ENCODE data around the gene CD72. TPM values are rescaled to one million over a fixed set of nuclear protein-coding genes. Genes with fewer than 3 reads are reported as not detected.
"Not testable (repeated sequence)": the region's sequence is repeated elsewhere in the genome, so short reads cannot be mapped to it uniquely, and the experiment has no call there.

Gene CD72
- total RNA-seq, 2 experiments from 2014 or later, result 13.1 to 15.5 TPM

GRCh38 chr9:35612843-35613242, 5.4 kb downstream of the CD72 start:
- ChIA-PET CTCF (interaction anchor here (1.1 to 7.0 kb wide), 7 partner anchors 9 to 83 kb away, joined by 3 to 95 read pairs (median 23); partner anchors contain the start of genes CCDC107, RMRP and SIT1), POLR2A (interaction anchor here (1.0 to 1.3 kb wide), 2 partner anchors 44 to 51 kb away, joined by 4 read pairs; no protein-coding TSS in a partner anchor)
- Mint-ChIP-seq H3K27ac (no peak overlapping the region), H3K4me1 (ENCODE audit: low read depth) (peaks cover 19% of the 10 kb centered on the region), H3K9me3 (no peaks in the 10 kb centered on the region), H3K4me3 (no peak overlapping the region), H3K27me3 (no peaks in the 10 kb centered on the region), H3K36me3 (ENCODE audit: low read depth) (peaks cover 11% of the 10 kb centered on the region)
- no peak for TF ChIP-seq CTCF (IDR thresholded peaks at IDR 0.05)
- DNase-seq (no peak), ATAC-seq (no peak)
- intact Hi-C loops (cut with micrococcal nuclease), result no loop called here

GRCh38 chr9:35612066-35612465, 6.1 kb downstream of the CD72 start:
- H3K9me3 Mint-ChIP-seq; ATAC-seq; intact Hi-C loops (cut with micrococcal nuclease); DNase-seq; H3K27ac Mint-ChIP-seq; H3K27me3 Mint-ChIP-seq; H3K4me3 Mint-ChIP-seq: not testable (repeated sequence)
- H3K36me3 Mint-ChIP-seq (ENCODE audit: low read depth), result peaks cover 16% of the 10 kb centered on the region
- H3K4me1 Mint-ChIP-seq (ENCODE audit: low read depth), result peaks cover 16% of the 10 kb centered on the region
- ChIA-PET POLR2A (interaction anchor here (0.6 to 1.3 kb wide), 3 partner anchors 36 to 86 kb away, joined by 3 to 4 read pairs (median 4); no protein-coding TSS in a partner anchor), CTCF (interaction anchor here (0.9 to 7.0 kb wide), 20 partner anchors 8 to 119 kb away, joined by 3 to 95 read pairs (median 9); partner anchors contain the start of genes CCDC107, CREB3, RMRP and SIT1)

- intact Hi-C loops (cut with micrococcal nuclease), result no loop called here
- TF ChIP-seq CTCF (IDR thresholded peaks at IDR 0.05), result peak; percentile 79
- Mint-ChIP-seq H3K27me3 (no peaks in the 10 kb centered on the region), H3K9me3 (no peaks in the 10 kb centered on the region), H3K27ac (no peak overlapping the region), H3K4me3 (no peak overlapping the region), H3K36me3 (ENCODE audit: low read depth) (peaks cover 20% of the 10 kb centered on the region), H3K4me1 (ENCODE audit: low read depth) (peaks cover 16% of the 10 kb centered on the region)
- ChIA-PET POLR2A (interaction anchor here (1.3 to 2.0 kb wide), 2 partner anchors 8 to 37 kb away, joined by 4 to 5 read pairs; no protein-coding TSS in a partner anchor), CTCF (interaction anchor here (0.6 to 7.0 kb wide), 30 partner anchors 9 to 203 kb away, joined by 3 to 95 read pairs (median 6); partner anchors contain the start of genes ARHGEF39, CCDC107, CREB3 and GBA2)
- ATAC-seq (peak; percentile 94), DNase-seq (peak; percentile 77)
Observed at GRCh38 chr9:35611230-35611797, 6.9 kb downstream of the CD72 start.

- DNase-seq, result no peak
- no peak for TF ChIP-seq CTCF (IDR thresholded peaks at IDR 0.05)
- CTCF ChIA-PET, result interaction anchor here (1.3 to 7.0 kb wide), 6 partner anchors 26 to 86 kb away, joined by 4 to 62 read pairs (median 18); partner anchors contain the start of genes ARHGEF39, CCDC107, RMRP and SIT1
- no peak overlapping the region for H3K4me3 Mint-ChIP-seq
- ATAC-seq, result no peak
- POLR2A ChIA-PET, result interaction anchor here (1.6 to 2.0 kb wide), 2 partner anchors 10 to 79 kb away, joined by 4 to 5 read pairs; no protein-coding TSS in a partner anchor
- intact Hi-C loops (cut with micrococcal nuclease), result no loop called here
- H3K9me3 Mint-ChIP-seq, result no peaks in the 10 kb centered on the region
- no peak overlapping the region for H3K27ac Mint-ChIP-seq
- no peaks in the 10 kb centered on the region for H3K27me3 Mint-ChIP-seq
- H3K4me1 Mint-ChIP-seq (ENCODE audit: low read depth), result peaks cover 18% of the 10 kb centered on the region
- H3K36me3 Mint-ChIP-seq (ENCODE audit: low read depth), result peaks cover 20% of the 10 kb centered on the region
Observed at GRCh38 chr9:35609820-35610163, 8.4 kb downstream of the CD72 start.

- TF ChIP-seq CTCF (IDR thresholded peaks at IDR 0.05), result no peak
- POLR2A ChIA-PET, result interaction anchor here (0.6 to 1.7 kb wide), 5 partner anchors 10 to 121 kb away, joined by 3 to 13 read pairs (median 3); no protein-coding TSS in a partner anchor
- intact Hi-C loops (cut with micrococcal nuclease), result no loop called here
Observed at GRCh38 chr9:35609001-35609819, 9.0 kb downstream of the CD72 start.

More at GRCh38 chr9:35609001-35609819, 9.0 kb downstream of the CD72 start:
- H3K9me3 Mint-ChIP-seq, result no peaks in the 10 kb centered on the region
- CTCF ChIA-PET, result interaction anchor here (0.8 to 7.0 kb wide), 5 partner anchors 39 to 118 kb away, joined by 3 to 62 read pairs (median 4); partner anchors contain the start of genes CCDC107, RMRP and SIT1
- H3K4me1 Mint-ChIP-seq (ENCODE audit: low read depth), result peaks cover 18% of the 10 kb centered on the region
- ATAC-seq (no peak), DNase-seq (no peak)
- no peaks in the 10 kb centered on the region for H3K27me3 Mint-ChIP-seq
- no peak overlapping the region for H3K27ac Mint-ChIP-seq
- H3K4me3 Mint-ChIP-seq, result no peak overlapping the region
- H3K36me3 Mint-ChIP-seq (ENCODE audit: low read depth), result peaks cover 20% of the 10 kb centered on the region

All from activated CD8-positive, alpha-beta T cell treated with anti-CD3 and anti-CD28 coated beads for 36 hours (primary cell).